Measurements from ENCODE around the gene ASIC2. TPM values are rescaled to one million over a fixed set of nuclear protein-coding genes. Genes with fewer than 3 reads are reported as not detected.
"Not testable (repeated sequence)": the region's sequence is repeated elsewhere in the genome, so short reads cannot be mapped to it uniquely, and the experiment has no call there.

The ASIC2 gene
- polyA plus RNA-seq, 10 donors: 0.11 to 0.40 (median 0.21) TPM

GRCh38 chr17:32987868-32988267 lies 305.2 kb downstream of the ASIC2 start:
- not testable (repeated sequence) for DNase-seq

GRCh38 chr17:32987453-32987805 lies 305.7 kb downstream of the ASIC2 start:
- not testable (repeated sequence) for DNase-seq

GRCh38 chr17:32985050-32985756 lies 307.9 kb downstream of the ASIC2 start:
- no peak for DNase-seq

GRCh38 chr17:32981611-32982010 lies 311.5 kb downstream of the ASIC2 start:
- DNase-seq: not testable (repeated sequence)

GRCh38 chr17:32980230-32980629 lies 312.9 kb downstream of the ASIC2 start:
- no peak for DNase-seq

GRCh38 chr17:32976605-32977004 lies 316.5 kb downstream of the ASIC2 start:
- no peak for DNase-seq

GRCh38 chr17:32976131-32976530 lies 317.0 kb downstream of the ASIC2 start:
- DNase-seq: no peak

- DNase-seq: no peak
Observed at GRCh38 chr17:32971171-32971570, 321.9 kb downstream of the ASIC2 start.

GRCh38 chr17:32970281-32970680 lies 322.8 kb downstream of the ASIC2 start:
- DNase-seq: no peak

GRCh38 chr17:32969231-32969630 lies 323.9 kb downstream of the ASIC2 start:
- DNase-seq: not testable (repeated sequence)

- DNase-seq: no peak
Observed at GRCh38 chr17:32964541-32964940, 328.6 kb downstream of the ASIC2 start.

Data from muscle of back (tissue), 11 donors.